Endodermal cell (in vitro differentiated cells): ENCODE measurements around the gene MYRIP. TPM values are rescaled to one million over a fixed set of nuclear protein-coding genes. Genes with fewer than 3 reads are reported as not detected.

Experiments used
- DNase-seq: peaks from one replicate; pipeline ENCODE4 v3.0.0-alpha.2; 2017
- H3K27ac ChIP-seq: 2 replicates; pipeline ENCODE4 v1.5.1; 2013; ENCODE audit warnings: mild to moderate bottlenecking, low read depth, low read length, moderate library complexity
- H3K27me3 ChIP-seq: 2 replicates; pipeline ENCODE4 v1.6.1; 2013; ENCODE audit warnings: mild to moderate bottlenecking, low read length, moderate library complexity; ENCODE audit not compliant: insufficient read depth, control insufficient read depth, poor library complexity, severe bottlenecking
- H3K36me3 ChIP-seq: 2 replicates; pipeline ENCODE4 v1.7.0; 2013; ENCODE audit warnings: mild to moderate bottlenecking, low read length, moderate library complexity; ENCODE audit not compliant: control insufficient read depth, insufficient read depth
- H3K4me1 ChIP-seq: one replicate; pipeline ENCODE4 v1.7.0; 2013; ENCODE audit warnings: low read length; ENCODE audit not compliant: control insufficient read depth, insufficient read depth
- H3K4me3 ChIP-seq: 2 replicates; pipeline ENCODE4 v1.5.1; 2013; ENCODE audit warnings: mild to moderate bottlenecking, low read length, moderate library complexity
- H3K9ac ChIP-seq: 2 replicates; pipeline ENCODE4 v1.6.1; 2013; ENCODE audit warnings: mild to moderate bottlenecking, low read length, moderate library complexity; ENCODE audit not compliant: poor library complexity, severe bottlenecking; ENCODE audit errors: extremely low read depth
- H3K9me3 ChIP-seq: 2 replicates; pipeline ENCODE4 v1.6.1; 2013; ENCODE audit warnings: mild to moderate bottlenecking, low read length, moderate library complexity; ENCODE audit not compliant: control insufficient read depth
- H3K27ac Mint-ChIP-seq: 2 replicates; pipeline ENCODE4 v1.8.0; 2020; ENCODE audit warnings: mixed read lengths
- H3K27me3 Mint-ChIP-seq: 2 replicates; pipeline ENCODE4 v1.8.0; 2021; ENCODE audit warnings: mild to moderate bottlenecking, mixed read lengths; ENCODE audit not compliant: insufficient read depth
- H3K36me3 Mint-ChIP-seq: 2 replicates; pipeline ENCODE4 v1.8.0; 2020; ENCODE audit warnings: low read depth, mixed read lengths
- H3K4me1 Mint-ChIP-seq: 2 replicates; pipeline ENCODE4 v1.8.0; 2020; ENCODE audit warnings: mixed read lengths
- H3K4me3 Mint-ChIP-seq: 2 replicates; pipeline ENCODE4 v1.8.0; 2020; ENCODE audit warnings: mild to moderate bottlenecking, moderate library complexity, mixed read lengths
- H3K9me3 Mint-ChIP-seq: 2 replicates; pipeline ENCODE4 v1.8.0; 2020; ENCODE audit warnings: mild to moderate bottlenecking, mixed read lengths
- CTCF ChIP-seq: fragments of 200-600 bp; sonication (generic); conservative IDR thresholded peaks from 2 replicates; pipeline ENCODE4 v1.5.0; 2021; ENCODE audit warnings: antibody characterized with exemption, mild to moderate bottlenecking
- WGBS, 2 experiments: methylation state at CpG; one replicate each; pipeline versions ENCODE4 v1.1.5 to v1.1.7; 2013; ENCODE audit warnings: missing lambda C conversion rate in 2 of 2, mixed read lengths in 1 of 2; ENCODE audit not compliant: insufficient coverage in 1 of 2, insufficient read length in 1 of 2; 5-methylcytosine and 5-hydroxymethylcytosine counted together
- total RNA-seq, 2 donors: library from RNA; stranded (reverse); fragmentation: NEBNext Ultra II Directional in 1 of 2; extraction: Animal tissue kit (Norgen Biotek cat#: 25700) in 1 of 2; gene quantifications; 2 replicates in 1 of 2; 3 replicates in 1 of 2; pipeline ENCODE4 v1.2.1, GENCODE V29; 2021

The MYRIP gene
- total RNA-seq, 2 donors from 2014 or later = 4.3 to 4.6 TPM

DNA sequence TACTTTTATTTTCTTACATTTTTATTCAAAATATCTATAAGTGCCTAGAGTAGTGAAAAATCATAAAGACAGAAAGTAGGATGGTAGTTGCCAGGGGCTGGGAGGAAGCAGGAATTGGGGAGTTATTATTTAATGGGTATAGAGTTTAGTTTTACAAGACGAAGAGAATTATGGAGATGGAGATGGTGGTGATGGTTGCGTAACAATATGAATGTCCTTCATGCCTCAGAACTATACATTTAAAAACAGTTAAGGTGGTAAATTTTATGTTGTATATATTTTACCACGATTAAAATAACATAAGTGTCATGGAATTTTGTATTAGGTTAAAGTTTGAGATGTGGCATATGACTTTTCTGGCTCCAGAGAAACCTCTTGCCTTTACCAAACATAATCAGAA lies 171.4 kb downstream of the MYRIP start:
- Mint-ChIP-seq H3K4me1 (no peaks in the 10 kb centered on the region), H3K9me3 (peaks cover 9% of the 10 kb centered on the region), H3K27ac (no peak overlapping the region), H3K27me3 (peaks cover 4% of the 10 kb centered on the region), H3K4me3 (no peak overlapping the region), H3K36me3 (no peaks in the 10 kb centered on the region)
- no peak for DNase-seq
- Histone ChIP-seq H3K4me3 (no peak overlapping the region), H3K9ac (no peak overlapping the region), H3K27ac (no peak overlapping the region), H3K27me3 (no peaks in the 10 kb centered on the region), H3K36me3 (no peaks in the 10 kb centered on the region), H3K9me3 (no peaks in the 10 kb centered on the region), H3K4me1 (no peaks in the 10 kb centered on the region)
- 90% methylated on average over 3 of the region's 3 CpGs; no CpG with 5 or more reads in 1 of the 2 experiments for WGBS, 2 experiments
- TF ChIP-seq CTCF = no peak

DNA sequence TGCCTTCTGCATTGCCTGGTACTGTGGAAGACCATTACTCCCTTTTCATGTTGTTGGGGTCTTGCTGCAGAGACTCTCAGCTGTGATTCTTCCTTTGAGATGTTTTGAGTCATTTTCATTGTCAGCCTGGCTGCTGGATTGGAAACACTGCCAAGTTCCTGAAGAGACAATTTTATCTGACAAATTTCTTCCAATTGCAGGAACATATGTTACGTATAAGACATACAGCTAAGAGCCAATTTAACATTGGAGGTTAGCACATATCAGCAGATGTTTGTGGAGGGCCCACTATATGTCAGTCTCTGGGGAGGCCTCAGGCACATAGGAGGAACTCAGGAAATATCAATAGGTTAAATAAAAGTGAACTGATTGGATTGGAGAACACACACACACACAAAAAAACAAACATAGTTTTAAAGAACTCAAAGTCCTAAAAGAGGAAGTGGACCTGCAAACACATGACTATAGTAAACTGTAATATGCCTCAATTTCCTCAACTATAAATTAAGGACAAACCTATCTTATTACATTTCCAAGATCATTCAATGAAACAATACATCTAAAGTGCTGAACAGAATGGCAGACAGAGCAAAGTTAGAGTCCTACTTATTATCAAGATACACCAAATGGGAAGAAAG lies 172.3 kb downstream of the MYRIP start:
- Mint-ChIP-seq H3K9me3 (peaks cover 5% of the 10 kb centered on the region), H3K27me3 (peaks cover 9% of the 10 kb centered on the region), H3K36me3 (no peaks in the 10 kb centered on the region), H3K4me1 (no peaks in the 10 kb centered on the region), H3K4me3 (no peak overlapping the region), H3K27ac (no peak overlapping the region)
- Histone ChIP-seq H3K9ac (no peak overlapping the region), H3K36me3 (no peaks in the 10 kb centered on the region), H3K9me3 (no peaks in the 10 kb centered on the region), H3K27ac (no peak overlapping the region), H3K27me3 (no peaks in the 10 kb centered on the region), H3K4me1 (no peaks in the 10 kb centered on the region), H3K4me3 (no peak overlapping the region)
- 83 to 91% methylated on average over 1 of the region's 1 CpG for WGBS, 2 experiments
- DNase-seq = no peak
- no peak for TF ChIP-seq CTCF

DNA sequence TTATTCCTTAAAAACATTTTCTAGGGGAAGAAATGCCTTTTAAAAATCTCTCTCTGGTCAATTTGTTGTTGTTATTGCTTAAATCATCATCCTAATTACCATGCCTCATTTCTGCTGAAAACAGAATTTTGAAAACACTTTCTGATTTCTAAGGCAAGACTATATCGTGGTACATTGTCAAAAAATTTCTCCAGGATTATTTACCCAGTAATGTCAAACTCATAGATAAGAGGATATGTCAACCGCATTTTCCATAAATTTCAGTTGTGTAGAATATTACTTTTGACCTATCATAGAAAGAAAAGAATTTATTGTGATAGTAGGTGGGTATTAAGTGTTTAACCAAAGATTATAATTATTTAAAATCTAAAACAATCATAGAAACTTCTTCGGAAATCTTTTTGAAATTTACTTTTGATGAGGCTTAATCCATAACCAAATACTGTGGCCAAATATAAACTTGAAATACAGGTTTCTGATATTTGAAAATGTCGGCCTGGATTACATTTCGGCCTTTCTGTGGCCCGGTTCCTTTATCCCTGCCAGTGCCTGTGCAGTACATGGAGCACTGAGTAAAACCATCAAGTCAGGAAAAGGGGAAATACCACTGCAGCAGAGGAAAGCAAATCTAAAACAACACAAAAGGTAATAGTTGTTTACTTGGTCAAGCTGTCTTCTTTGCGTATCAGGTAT lies 173.4 kb downstream of the MYRIP start:
- WGBS, 2 experiments = 83 to 100% methylated on average over 1 to 7 of the region's 7 CpGs
- H3K27ac ChIP-seq = no peak overlapping the region
- Mint-ChIP-seq H3K36me3 (no peaks in the 10 kb centered on the region), H3K4me1 (no peaks in the 10 kb centered on the region), H3K27me3 (peaks cover 4% of the 10 kb centered on the region), H3K27ac (no peak overlapping the region), H3K9me3 (peaks cover 7% of the 10 kb centered on the region), H3K4me3 (no peak overlapping the region)
- no peak overlapping the region for H3K9ac ChIP-seq
- H3K36me3 ChIP-seq = no peaks in the 10 kb centered on the region
- DNase-seq = no peak
- no peak for TF ChIP-seq CTCF
- H3K4me3 ChIP-seq = no peak overlapping the region
- no peaks in the 10 kb centered on the region for H3K4me1 ChIP-seq
- no peaks in the 10 kb centered on the region for H3K9me3 ChIP-seq
- H3K27me3 ChIP-seq = no peaks in the 10 kb centered on the region
